H9 (cell line): ENCODE measurements around the gene PRPF8. TPM values are rescaled to one million over a fixed set of nuclear protein-coding genes. Genes with fewer than 3 reads are reported as not detected.

Experiments
- DNase-seq: peaks from one replicate; pipeline ENCODE4 v3.0.0-alpha.2; 2017
- H2AFZ ChIP-seq: one replicate; pipeline ENCODE4 v1.6.1; 2013; ENCODE audit warnings: mild to moderate bottlenecking, low read length, control low read depth, moderate library complexity
- H2AK5ac ChIP-seq: 2 replicates; pipeline ENCODE4 v1.6.1; 2013; ENCODE audit warnings: low read length, control low read depth, mixed read lengths; ENCODE audit not compliant: insufficient read length
- H2BK120ac ChIP-seq: one replicate; pipeline ENCODE4 v1.6.1; 2013; ENCODE audit warnings: low read depth, mild to moderate bottlenecking, low read length, control low read depth, inconsistent platforms; ENCODE audit not compliant: poor library complexity, severe bottlenecking
- H2BK12ac ChIP-seq: 2 replicates; pipeline ENCODE4 v1.6.1; 2013; ENCODE audit warnings: low read length, control low read depth, mixed read lengths, low read depth; ENCODE audit not compliant: insufficient read length
- H2BK15ac ChIP-seq: 2 replicates; pipeline ENCODE4 v1.6.1; 2013; ENCODE audit warnings: low read depth, low read length, control low read depth
- H2BK20ac ChIP-seq: one replicate; pipeline ENCODE4 v1.6.1; 2013; ENCODE audit warnings: low read depth, mild to moderate bottlenecking, low read length, control low read depth, inconsistent platforms; ENCODE audit not compliant: poor library complexity, severe bottlenecking
- H2BK5ac ChIP-seq: 2 replicates; pipeline ENCODE4 v1.6.1; 2013; ENCODE audit warnings: low read length, control low read depth, mixed read lengths; ENCODE audit not compliant: insufficient read length
- H3K14ac ChIP-seq: 2 replicates; pipeline ENCODE4 v1.6.1; 2013; ENCODE audit warnings: low read length, control low read depth; ENCODE audit not compliant: insufficient read depth
- H3K18ac ChIP-seq: 2 replicates; pipeline ENCODE4 v1.6.1; 2013; ENCODE audit warnings: low read depth, mild to moderate bottlenecking, mixed read lengths, low read length, control low read depth; ENCODE audit not compliant: insufficient read length
- H3K23ac ChIP-seq: 2 replicates; pipeline ENCODE4 v1.6.1; 2013; ENCODE audit warnings: low read length, control low read depth, mixed read lengths, low read depth; ENCODE audit not compliant: insufficient read length
- H3K23me2 ChIP-seq: 2 replicates; pipeline ENCODE4 v1.6.1; 2013; ENCODE audit warnings: low read depth, mild to moderate bottlenecking, mixed read lengths, low read length, control low read depth; ENCODE audit not compliant: insufficient read length, poor library complexity, severe bottlenecking
- H3K27ac ChIP-seq: 2 replicates; pipeline ENCODE4 v1.5.1; 2013; ENCODE audit warnings: low read length, control low read depth, mixed read lengths, low read depth; ENCODE audit not compliant: insufficient read length
- H3K27me3 ChIP-seq: 2 replicates; pipeline ENCODE4 v1.6.1; 2013; ENCODE audit warnings: low read length, control low read depth, inconsistent platforms; ENCODE audit not compliant: insufficient read depth
- H3K4ac ChIP-seq: 2 replicates; pipeline ENCODE4 v1.6.1; 2013; ENCODE audit warnings: low read depth, mild to moderate bottlenecking, control low read depth, inconsistent platforms, low read length, moderate library complexity
- H3K4me1 ChIP-seq: 2 replicates; pipeline ENCODE4 v1.6.1; 2013; ENCODE audit warnings: low read length, control low read depth, inconsistent platforms; ENCODE audit not compliant: insufficient read depth
- H3K4me2 ChIP-seq: 2 replicates; pipeline ENCODE4 v1.6.1; 2013; ENCODE audit warnings: low read length, control low read depth, mixed read lengths; ENCODE audit not compliant: insufficient read length, insufficient read depth
- H3K56ac ChIP-seq: 2 replicates; pipeline ENCODE4 v1.6.1; 2013; ENCODE audit warnings: low read depth, mild to moderate bottlenecking, mixed read lengths, low read length, control low read depth; ENCODE audit not compliant: insufficient read length
- H3K79me1 ChIP-seq: 2 replicates; pipeline ENCODE4 v1.6.1; 2013; ENCODE audit warnings: low read depth, mild to moderate bottlenecking, moderate library complexity, low read length, control low read depth, inconsistent platforms; ENCODE audit not compliant: insufficient read depth, poor library complexity, severe bottlenecking
- H3K79me2 ChIP-seq: 2 replicates; pipeline ENCODE4 v1.6.1; 2013; ENCODE audit warnings: low read length, control low read depth, inconsistent platforms; ENCODE audit not compliant: insufficient read depth
- H3K9ac ChIP-seq: 2 replicates; pipeline ENCODE4 v1.6.1; 2013; ENCODE audit warnings: low read length, control low read depth, mixed read lengths; ENCODE audit not compliant: insufficient read length; ENCODE audit errors: extremely low read depth
- H3K9me3 ChIP-seq: one replicate; pipeline ENCODE4 v1.6.1; 2013; ENCODE audit warnings: low read depth, low read length, inconsistent platforms; ENCODE audit not compliant: control insufficient read depth
- H3T11ph ChIP-seq: one replicate; pipeline ENCODE4 v1.6.1; 2013; ENCODE audit warnings: mild to moderate bottlenecking, low read length, control low read depth, inconsistent platforms
- H4K20me1 ChIP-seq: one replicate; pipeline ENCODE4 v1.6.1; 2013; ENCODE audit not compliant: control insufficient read depth, insufficient read length, insufficient read depth
- H4K5ac ChIP-seq: 2 replicates; pipeline ENCODE4 v1.6.1; 2013; ENCODE audit warnings: low read depth, mild to moderate bottlenecking, mixed read lengths, low read length, control low read depth; ENCODE audit not compliant: insufficient read length
- H4K8ac ChIP-seq: replicated peaks from 2 replicates; pipeline ENCODE4 v1.6.1; 2013; ENCODE audit warnings: low read length, control low read depth, mixed read lengths, low read depth; ENCODE audit not compliant: insufficient read length
- H4K91ac ChIP-seq: 2 replicates; pipeline ENCODE4 v1.6.1; 2013; ENCODE audit warnings: low read depth, mild to moderate bottlenecking, moderate library complexity, mixed read lengths, low read length, control low read depth; ENCODE audit not compliant: insufficient read length
- H3K27ac Mint-ChIP-seq, 3 experiments: 2 replicates in 2 of 3; 3 replicates in 1 of 3; pipeline ENCODE4 v1.8.0; 2020 to 2021; ENCODE audit warnings: mixed read lengths in 3 of 3, mild to moderate bottlenecking in 1 of 3, moderate library complexity in 1 of 3
- H3K27me3 Mint-ChIP-seq: 2 replicates; pipeline ENCODE4 v1.8.0; 2021; ENCODE audit warnings: low read depth, mild to moderate bottlenecking, moderate library complexity, mixed read lengths
- H3K36me3 Mint-ChIP-seq, 3 experiments: 2 replicates in 2 of 3; 3 replicates in 1 of 3; pipeline ENCODE4 v1.8.0; 2020 to 2021; ENCODE audit warnings: low read depth in 3 of 3, mixed read lengths in 3 of 3; ENCODE audit not compliant: insufficient read depth in 1 of 3
- H3K4me1 Mint-ChIP-seq, 2 experiments: 2 replicates each; pipeline ENCODE4 v1.8.0; 2020; ENCODE audit warnings: mixed read lengths in 2 of 2
- H3K4me3 Mint-ChIP-seq, 2 experiments: 2 replicates in 1 of 2; 3 replicates in 1 of 2; pipeline ENCODE4 v1.8.0; 2020 to 2021; ENCODE audit warnings: mild to moderate bottlenecking in 2 of 2, mixed read lengths in 2 of 2, moderate library complexity in 1 of 2
- H3K9me3 Mint-ChIP-seq, 2 experiments: 2 replicates in 1 of 2; 3 replicates in 1 of 2; pipeline ENCODE4 v1.8.0; 2020; ENCODE audit warnings: mild to moderate bottlenecking in 2 of 2, mixed read lengths in 2 of 2, moderate library complexity in 1 of 2
- CTCF ChIP-seq: fragments of 200-600 bp; sonication (generic); conservative IDR thresholded peaks from 3 replicates; pipeline ENCODE4 v1.8.0; 2021; ENCODE audit warnings: antibody characterized with exemption, mild to moderate bottlenecking
- WGBS: extraction: QIAGEN DNeasy Blood & Tissue Kit; methylation state at CpG from one replicate; pipeline ENCODE4 v1.1.7; 2013; ENCODE audit warnings: missing lambda C conversion rate, low lambda C conversion rate, mixed read lengths; ENCODE audit not compliant: insufficient read length; ENCODE audit errors: extremely low coverage; 5-methylcytosine and 5-hydroxymethylcytosine counted together
- total RNA-seq: library from RNA; stranded (reverse); gene quantifications from 2 replicates; pipeline ENCODE4 v1.2.1, GENCODE V29; 2021

Gene PRPF8
- total RNA-seq, 1 experiment from 2014 or later: 408 TPM

- Histone ChIP-seq H2BK120ac (no peak overlapping the region), H3K4ac (no peak overlapping the region), H3K9me3 (no peaks in the 10 kb centered on the region), H3K23me2 (peaks cover 4% of the 10 kb centered on the region), H3K27me3 (no peaks in the 10 kb centered on the region), H4K91ac (no peak overlapping the region), H2AFZ (no peak overlapping the region), H2BK5ac (no peak overlapping the region), H3K18ac (no peak overlapping the region), H3T11ph (no peak overlapping the region), H4K5ac (no peak overlapping the region), H3K27ac (no peak overlapping the region), H3K4me1 (no peaks in the 10 kb centered on the region), H2AK5ac (no peak overlapping the region), H2BK12ac (no peak overlapping the region), H2BK15ac (no peak overlapping the region), H2BK20ac (no peak overlapping the region), H3K9ac (no peak overlapping the region), H3K56ac (no peak overlapping the region), H3K4me2 (peak overlapping the region; percentile 25), H4K20me1 (no peaks in the 10 kb centered on the region), H3K23ac (no peak overlapping the region), H3K79me2 (no peaks in the 10 kb centered on the region), H4K8ac (no peak overlapping the region), H3K14ac (no peak overlapping the region; the same call in 1 of the 2 replicates), H3K79me1 (no peaks in the 10 kb centered on the region)
- WGBS: no CpG with 5 or more reads among the region's 54 CpGs
- H3K36me3 Mint-ChIP-seq: peaks cover 0 to 9% (median 0%) of the 10 kb centered on the region in 3 experiments; a peak in 4 of 7 replicates
- TF ChIP-seq CTCF: no peak
- H3K27me3 Mint-ChIP-seq: peaks cover 2% of the 10 kb centered on the region; the same call in 1 of the 2 replicates
- H3K27ac Mint-ChIP-seq: peak overlapping the region in 1 of 3 experiments; percentile 56; a peak in 1 of 7 replicates
- H3K4me3 Mint-ChIP-seq: peak overlapping the region; percentile 63 to 72
- no peak for DNase-seq
- no peaks in the 10 kb centered on the region; a peak in 1 of 5 replicates for H3K9me3 Mint-ChIP-seq
- peaks cover 2 to 4% of the 10 kb centered on the region in 2 experiments; a peak in 1 of 4 replicates for H3K4me1 Mint-ChIP-seq
Measured at GRCh38 chr17:1725642-1726511, 41.2 kb upstream of the PRPF8 start.
